22Rv1 (cell line): ENCODE measurements around the gene FARP1.

Experiments used
- CTCF ChIP-seq: fragments of 450-650 bp; IDR thresholded peaks from 2 replicates; pipeline ENCODE4 v1.5.1; 2017; ENCODE audit warnings: mild to moderate bottlenecking
- ZFX ChIP-seq: fragments of 450-650 bp; IDR thresholded peaks from 2 replicates; pipeline ENCODE4 v1.6.1; 2017; ENCODE audit warnings: antibody characterized with exemption, borderline replicate concordance

GRCh38 chr13:98482476-98483444 lies 339.9 kb downstream of the FARP1 start:
- TF ChIP-seq CTCF (no peak; the same call in 1 of the 2 replicates), ZFX (no peak)
